Adrenal gland (tissue), 5 donors: Measurements from ENCODE around the gene PHTF1.

Source experiments
- POLR2A ChIP-seq, 2 donors: fragments of 450-650 bp; IDR thresholded peaks; one replicate each; pipeline ENCODE4 v1.6.1; 2017; ENCODE audit warnings: antibody characterized with exemption in 2 of 2, mild to moderate bottlenecking in 2 of 2, moderate library complexity in 1 of 2
- TF ChIP-seq, protein P1 (sequence below), 6 experiments: fragments of 450-650 bp in 4 of 6; fragments of 200-600 bp in 2 of 6; sonication (generic) in 1 of 6; IDR thresholded peaks; 1 replicate in 5 of 6; 2 replicates in 1 of 6; pipeline versions ENCODE4 v1.5.1 to v1.8.0; 2016 to 2021; ENCODE audit warnings: antibody characterized with exemption in 6 of 6, mild to moderate bottlenecking in 2 of 6, moderate library complexity in 1 of 6
- donor health status: DM: no; HTN: no; CAD: no.

DNA sequence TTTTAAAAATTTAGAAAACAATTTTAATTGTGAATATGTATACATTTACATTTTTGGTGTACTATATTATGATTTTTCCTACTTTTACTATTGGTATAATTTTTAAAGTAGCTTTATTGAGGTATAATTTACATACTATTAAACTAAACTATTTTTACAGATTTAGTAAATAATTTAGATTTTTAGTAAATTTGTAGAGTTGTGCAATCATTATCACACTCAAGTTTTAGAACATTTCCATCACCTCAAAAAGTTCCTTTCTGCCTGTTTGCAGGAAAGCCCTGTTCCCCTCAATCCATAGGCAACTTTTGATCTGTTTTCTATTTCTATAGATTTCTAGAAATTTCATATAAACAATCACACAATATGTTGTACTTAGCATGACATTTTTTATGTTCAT lies 8.2 kb downstream of the PHTF1 start:
- TF ChIP-seq, protein P1, sequence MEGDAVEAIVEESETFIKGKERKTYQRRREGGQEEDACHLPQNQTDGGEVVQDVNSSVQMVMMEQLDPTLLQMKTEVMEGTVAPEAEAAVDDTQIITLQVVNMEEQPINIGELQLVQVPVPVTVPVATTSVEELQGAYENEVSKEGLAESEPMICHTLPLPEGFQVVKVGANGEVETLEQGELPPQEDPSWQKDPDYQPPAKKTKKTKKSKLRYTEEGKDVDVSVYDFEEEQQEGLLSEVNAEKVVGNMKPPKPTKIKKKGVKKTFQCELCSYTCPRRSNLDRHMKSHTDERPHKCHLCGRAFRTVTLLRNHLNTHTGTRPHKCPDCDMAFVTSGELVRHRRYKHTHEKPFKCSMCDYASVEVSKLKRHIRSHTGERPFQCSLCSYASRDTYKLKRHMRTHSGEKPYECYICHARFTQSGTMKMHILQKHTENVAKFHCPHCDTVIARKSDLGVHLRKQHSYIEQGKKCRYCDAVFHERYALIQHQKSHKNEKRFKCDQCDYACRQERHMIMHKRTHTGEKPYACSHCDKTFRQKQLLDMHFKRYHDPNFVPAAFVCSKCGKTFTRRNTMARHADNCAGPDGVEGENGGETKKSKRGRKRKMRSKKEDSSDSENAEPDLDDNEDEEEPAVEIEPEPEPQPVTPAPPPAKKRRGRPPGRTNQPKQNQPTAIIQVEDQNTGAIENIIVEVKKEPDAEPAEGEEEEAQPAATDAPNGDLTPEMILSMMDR (IDR thresholded peaks at IDR 0.05), result no peak
- no peak for TF ChIP-seq POLR2A (IDR thresholded peaks at IDR 0.05)
